Right ventricle myocardium inferior (tissue), 1 donor: Measurements from ENCODE around the gene PDLIM4. TPM values are rescaled to one million over a fixed set of nuclear protein-coding genes. Genes with fewer than 3 reads are reported as not detected.

ENCODE experiments used
- ATAC-seq: fragments of 200-7000 bp; cut with Tn5 transposase; one replicate; pipeline ENCODE4 v1.9.1; 2020; ENCODE audit warnings: mild to moderate bottlenecking, moderate library complexity
- DNase-seq: peaks from one replicate; pipeline ENCODE4 v3.0.0; 2021; ENCODE audit errors: missing footprints
- intact Hi-C: fragments of 100-400 bp; cut with DNase I; formaldehyde crosslinking; loops from one replicate; pipeline ENCODE4 v1.11.0; 2022
- total RNA-seq: library from RNA; stranded (reverse); fragmentation: NEBNext Ultra II Directional; extraction: Animal tissue kit (Norgen Biotek cat#: 25700); gene quantifications from one replicate; pipeline ENCODE4 v1.2.1, GENCODE V29; 2021
- donor health status: DM: no; HTN: yes; CAD: no; lungs with severe emphysema.

Gene PDLIM4
- total RNA-seq, 1 donor from 2014 or later = 5.4 TPM

DNA sequence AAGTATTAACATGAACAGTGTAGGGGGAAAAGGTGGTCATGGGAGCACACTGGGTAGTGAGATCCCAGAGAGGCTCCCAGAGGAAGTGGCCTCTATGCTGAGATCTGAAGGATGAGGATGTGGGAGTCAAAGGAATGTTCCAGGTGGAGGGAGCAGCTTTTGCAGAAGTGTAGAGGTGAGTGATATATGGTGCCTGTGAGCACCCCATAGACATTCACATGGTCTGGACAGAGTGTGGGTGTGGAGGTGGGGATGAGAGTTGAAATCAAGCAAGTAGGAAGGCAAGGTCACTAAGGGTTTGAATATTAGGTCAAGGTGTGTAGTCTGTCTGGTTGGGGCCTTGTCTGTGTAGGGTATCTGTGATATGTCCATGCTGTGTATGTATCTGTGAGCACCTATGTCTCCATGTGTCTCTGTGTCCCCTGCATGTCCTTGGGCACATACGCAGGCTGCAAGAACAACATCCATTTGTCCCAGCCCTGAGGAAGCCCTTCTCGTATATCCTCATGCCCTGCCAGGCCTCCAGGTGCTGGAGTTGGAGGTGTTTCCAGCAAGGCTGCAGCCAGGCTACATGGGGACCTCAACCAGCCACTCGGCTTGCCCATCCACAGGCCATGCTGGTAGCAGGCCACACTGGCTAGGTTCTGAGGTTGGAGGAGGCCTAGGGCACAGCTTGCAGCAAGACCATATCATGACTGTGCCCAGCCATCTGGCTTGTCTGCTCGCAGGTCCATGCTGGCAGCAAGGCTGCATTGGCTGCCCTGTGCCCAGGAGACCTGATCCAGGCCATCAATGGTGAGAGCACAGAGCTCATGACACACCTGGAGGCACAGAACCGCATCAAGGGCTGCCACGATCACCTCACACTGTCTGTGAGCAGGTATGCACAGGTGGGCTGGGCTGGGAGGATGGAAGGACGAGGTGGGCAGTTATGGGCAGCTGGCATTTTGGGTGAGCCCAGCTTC, 4.7 kb downstream of the PDLIM4 start:
- no peak for ATAC-seq
- intact Hi-C loops = no loop called here
- DNase-seq = no peak

DNA sequence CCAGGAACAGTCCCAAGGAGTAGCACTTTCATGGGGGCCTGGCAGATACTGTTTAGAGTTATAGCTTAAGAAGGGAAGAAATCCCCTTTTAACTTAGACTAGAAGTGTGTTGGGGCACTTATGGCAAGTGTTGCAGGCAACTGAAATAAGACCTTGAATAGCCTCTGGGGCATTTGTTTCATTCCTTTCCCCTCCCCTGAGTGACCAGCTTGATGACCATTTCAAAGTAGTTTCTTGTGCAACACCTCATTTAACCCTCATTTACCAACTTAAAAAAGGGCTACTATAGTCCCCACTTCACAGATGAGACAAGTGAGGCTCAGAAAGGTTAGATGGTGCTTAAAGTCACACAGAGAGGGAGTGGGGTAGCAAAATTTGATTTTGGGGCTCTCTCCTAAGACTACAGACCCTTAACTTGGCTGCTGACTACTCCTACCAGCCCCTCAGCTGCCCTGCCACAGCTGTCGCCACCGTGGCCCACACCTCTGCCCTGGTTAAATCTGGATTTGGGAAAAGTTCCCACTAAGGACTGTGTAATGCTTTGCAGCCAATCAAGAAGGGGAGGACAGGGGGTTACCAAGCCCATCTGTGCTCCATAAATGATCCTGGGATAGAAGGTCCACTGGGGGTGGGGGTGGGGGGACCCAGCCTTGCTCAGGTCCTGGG, 5.5 kb downstream of the PDLIM4 start:
- ATAC-seq (no peak), DNase-seq (no peak)
- intact Hi-C loops = no loop called here

DNA sequence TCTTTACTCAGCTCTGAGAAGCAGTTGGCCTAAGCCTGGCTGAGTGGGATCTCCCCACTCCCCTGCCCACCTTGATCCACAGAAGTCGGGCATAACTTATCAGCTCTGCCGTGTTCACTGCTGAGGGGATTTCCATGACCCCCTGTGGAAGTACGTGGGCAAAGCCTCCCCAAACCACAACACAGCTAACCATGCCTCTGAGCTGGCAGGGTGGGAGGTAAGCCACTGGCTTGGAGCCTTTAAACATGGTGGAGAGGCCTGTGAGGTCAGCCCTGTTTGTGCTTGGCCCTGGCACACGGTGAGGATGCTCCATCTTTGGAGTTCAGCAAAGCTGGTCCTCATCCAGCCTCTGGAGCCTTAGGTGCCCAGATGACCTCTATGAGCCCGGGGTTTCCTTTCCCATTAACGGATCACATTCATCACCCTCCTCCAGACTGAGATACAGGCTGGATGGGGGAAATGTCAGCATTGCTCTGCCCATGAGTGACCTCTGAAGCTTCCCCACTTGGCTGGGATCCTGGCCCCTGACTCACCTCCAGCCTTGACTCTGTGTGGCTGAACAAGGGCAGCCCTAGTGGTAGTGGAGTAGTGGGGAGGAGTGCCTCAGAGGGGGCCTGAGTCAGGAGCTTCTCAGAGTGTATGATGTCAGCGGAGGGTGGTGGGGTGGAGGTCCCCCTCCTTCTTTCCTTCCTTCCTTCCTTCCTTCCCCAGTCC, 6.2 kb downstream of the PDLIM4 start:
- intact Hi-C loops = no loop called here
- DNase-seq = no peak
- no peak for ATAC-seq

DNA sequence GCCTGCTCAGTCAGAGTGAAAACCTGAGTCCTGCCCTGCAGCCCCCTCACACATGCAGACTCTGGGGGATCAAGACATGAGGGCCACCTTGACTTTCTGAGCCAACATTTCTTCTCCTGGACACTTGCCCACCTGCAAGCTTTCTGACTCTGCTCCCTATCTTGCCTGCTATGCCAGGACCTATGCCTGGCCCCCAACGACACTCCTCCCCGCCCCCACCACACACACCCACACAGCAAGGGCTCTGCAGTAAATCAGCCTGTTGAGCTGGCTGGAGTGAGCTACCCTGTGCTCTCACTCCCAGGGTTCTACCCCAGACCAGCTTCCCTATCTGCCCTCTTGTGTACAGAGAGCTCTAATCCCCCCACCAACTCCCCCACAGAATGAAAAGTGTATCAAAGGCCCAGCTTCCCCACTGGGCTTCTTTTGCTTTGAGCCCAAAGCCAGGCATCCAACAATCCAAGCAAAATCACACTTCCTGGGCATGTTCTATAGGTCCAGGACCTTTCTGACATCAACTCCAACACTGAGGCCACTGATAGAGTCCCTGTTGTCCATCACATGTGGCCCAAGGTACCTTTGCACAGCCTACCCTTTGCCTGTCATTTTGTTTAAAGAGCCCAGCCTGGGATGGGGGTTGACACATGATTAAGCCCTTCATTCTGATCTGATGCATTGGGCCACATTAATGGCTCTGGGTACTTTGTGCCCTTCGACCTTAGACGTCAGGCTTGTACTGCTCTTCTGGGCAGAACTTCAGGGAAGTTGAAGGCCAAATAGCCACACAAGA, 7.2 kb downstream of the PDLIM4 start:
- no peak for ATAC-seq
- intact Hi-C loops = no loop called here
- no peak for DNase-seq

DNA sequence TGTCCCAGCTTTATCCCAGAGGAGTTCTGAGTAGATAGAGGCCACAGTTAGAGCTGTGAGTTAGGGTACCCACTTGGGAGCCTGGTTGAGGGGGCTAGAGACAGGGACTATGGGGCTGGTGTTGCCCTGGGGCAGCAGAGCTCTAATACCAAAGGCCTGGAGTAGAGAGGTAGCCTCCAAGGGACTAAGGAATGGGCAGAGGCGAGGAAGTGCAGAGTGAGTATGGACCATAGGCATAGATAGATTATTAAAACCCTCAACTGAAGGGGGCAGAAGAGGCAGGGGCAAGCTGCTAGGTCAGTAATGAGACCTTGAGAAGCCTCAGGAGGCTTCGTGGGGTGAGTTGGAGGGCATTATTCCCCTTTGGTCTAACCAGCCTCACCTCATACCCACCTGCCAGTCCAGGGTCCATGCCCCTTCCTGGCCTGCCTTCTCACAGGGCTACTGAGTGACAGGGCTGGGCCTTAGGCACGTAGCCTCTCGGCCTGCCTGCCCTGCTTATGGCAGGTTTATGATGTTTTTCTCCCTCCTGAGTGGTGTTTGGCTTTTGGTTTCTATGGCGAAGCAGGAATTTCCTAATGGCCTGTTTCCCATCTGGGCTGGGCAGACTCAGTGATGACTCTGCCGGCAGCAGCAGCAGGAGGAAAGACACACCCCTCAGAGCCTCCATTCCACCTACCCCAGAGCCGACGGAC, 8.0 kb downstream of the PDLIM4 start:
- no peak for DNase-seq
- intact Hi-C loops = no loop called here
- ATAC-seq = peak; percentile 30

DNA sequence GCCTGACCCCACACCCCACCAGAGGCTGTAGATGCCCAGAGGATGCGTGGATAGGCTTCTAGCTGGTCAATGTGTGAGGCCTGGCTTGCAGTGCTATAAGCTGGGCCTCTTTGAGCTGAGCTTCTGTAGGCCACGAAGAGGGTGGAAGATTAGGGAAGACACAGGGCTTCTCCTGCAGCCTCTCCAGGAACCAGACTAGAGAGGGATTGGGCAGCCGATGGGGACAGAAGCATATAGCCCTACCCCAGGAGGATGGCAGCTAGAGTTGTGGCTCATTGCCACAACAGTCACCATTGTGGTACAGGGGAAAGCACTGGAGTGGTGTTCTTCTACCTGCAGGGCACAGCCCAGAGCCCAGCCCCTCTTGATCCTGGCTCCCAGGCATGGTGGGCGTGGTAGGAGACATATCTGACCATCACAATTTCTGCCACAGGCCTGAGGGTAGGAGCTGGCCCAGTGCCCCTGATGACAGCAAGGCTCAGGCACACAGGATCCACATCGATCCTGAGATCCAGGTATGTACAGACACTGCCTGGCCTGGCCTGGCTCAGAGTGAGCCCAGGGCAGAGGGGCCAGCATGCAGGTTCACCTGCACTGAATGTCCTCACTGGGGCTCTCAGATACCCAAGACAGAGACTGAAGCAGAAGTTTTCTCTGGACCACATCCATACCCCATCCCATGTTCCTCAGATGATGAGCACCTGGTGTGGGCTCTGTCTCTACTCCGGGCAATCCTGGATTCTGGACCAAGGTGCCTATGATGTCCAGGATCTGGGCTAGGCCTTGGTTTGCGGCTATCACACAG, 8.7 kb downstream of the PDLIM4 start:
- no peak for ATAC-seq
- DNase-seq = no peak
- intact Hi-C loops = no loop called here

DNA sequence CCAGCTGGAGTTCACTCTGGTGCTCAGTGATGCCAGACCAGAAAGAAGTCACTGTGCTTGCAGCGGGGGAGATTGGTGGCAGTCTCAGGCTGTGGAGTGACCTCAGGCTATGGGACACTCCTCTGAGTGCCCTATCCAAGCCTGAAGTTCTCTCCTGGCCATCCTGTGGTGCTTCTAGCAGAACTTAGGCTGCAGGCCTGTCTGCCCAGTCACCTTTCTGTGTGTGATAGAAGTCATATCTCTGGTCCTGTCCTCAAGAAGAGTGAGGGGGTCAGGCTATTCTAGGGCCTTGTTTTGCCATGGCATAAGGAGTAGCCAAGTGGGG, 9.3 kb downstream of the PDLIM4 start:
- no peak for ATAC-seq
- intact Hi-C loops = no loop called here
- no peak for DNase-seq

DNA sequence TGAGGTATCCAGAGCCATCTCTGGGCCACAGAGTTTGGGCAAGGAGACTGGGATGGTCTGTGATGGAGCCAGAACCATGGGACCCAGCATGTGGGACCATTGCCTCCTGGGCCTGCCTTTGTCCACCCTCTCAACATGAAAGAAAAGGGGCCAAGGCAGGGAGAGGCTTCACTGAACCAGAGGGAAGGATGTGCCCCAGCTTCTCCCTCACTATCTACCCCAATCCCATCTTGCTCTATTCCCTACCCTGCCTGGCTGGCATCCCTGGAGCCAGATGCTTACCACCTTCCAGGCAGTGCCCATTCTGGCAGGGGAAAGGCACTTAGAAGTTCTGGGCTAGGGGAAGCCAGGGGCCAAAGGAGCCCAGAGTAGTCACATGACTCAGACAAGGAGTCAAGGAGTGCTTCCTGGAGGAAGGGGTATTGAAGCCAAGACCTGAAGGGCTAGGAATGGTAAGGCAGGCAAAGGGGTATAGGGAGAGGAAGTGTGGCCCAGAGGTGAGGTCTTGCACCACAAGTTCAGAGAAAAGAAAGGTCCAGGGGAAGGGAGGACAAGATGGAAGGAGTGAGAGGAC, 9.8 kb downstream of the PDLIM4 start:
- intact Hi-C loops = no loop called here
- no peak for ATAC-seq
- DNase-seq = no peak

DNA sequence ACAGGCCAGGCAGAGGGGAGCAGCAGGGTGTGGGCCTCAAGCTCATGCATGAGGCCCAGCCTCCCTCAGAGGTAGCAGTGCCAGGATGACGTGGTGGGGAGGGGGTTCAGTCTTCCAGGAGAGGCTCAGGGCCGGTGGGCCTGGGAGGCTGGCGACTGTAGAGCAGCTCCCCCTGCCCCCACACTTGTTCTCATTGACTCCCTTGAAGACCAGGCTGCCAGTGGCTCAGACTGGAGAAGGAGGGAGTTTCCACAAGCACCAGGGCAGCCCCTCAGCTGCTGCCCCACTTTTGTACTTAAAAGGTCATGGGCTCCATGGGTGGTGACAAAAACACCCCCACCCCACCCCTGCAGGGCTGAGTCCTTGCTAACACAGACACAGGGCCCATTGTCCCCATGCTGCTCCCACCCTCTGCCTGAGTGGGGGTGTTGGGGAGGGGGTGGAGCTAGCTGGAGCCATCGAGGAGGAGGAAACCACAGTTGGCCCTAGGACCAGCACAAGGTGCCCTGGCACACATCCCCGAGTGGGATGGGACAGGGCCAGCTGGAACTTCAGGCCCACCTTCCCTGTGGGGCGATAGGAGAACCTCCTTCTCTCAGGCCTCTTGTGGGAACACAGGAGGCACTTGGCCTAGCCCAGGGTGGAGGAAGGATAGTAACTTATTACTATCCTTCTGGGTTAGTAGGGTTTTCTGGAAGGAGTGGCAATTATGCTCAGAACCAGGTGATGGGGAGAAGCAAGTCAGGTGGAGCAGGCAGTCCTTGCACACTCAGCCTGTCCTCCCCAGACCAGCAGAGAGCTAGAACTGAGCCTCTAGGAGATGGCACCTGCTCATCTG, 10.7 kb downstream of the PDLIM4 start:
- intact Hi-C loops = no loop called here
- no peak for ATAC-seq
- no peak for DNase-seq

DNA sequence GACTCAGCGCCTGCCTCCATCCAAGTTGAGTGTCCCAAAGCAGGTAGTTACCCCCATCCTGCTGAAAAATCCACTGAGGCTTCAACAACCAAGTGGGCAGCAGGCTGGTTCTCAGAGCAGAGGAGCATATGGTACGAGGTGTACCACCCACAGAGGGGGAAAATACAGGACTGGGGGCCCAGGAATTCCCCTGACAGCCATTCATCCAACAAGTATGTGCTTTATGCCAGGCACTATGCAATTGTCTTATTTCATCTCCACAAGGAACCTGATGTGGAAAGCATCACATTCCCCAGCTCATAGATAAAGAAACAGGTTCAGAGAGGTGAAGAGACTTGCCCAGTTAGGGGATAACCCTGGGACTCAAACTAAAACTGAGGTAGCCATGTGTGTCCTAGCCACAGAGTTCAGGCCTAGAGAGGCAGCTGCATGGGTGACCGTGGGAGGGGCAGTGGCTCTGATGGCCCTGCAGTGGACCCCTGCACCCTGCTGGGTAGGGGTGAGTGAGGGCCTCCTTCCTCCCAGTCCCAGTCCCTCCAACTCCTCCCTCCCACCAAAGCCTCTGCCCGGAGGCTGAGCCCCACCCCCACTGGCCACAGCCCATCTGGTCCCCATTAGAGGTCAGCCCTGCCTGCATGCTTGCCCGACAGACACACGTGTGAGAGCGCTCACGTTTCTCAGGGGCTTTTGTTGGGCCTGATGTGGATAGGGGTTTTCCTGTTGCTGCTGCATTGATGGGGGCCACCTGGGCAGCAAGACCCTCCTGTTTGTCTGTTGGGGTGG, 11.5 kb downstream of the PDLIM4 start:
- no peak for DNase-seq
- intact Hi-C loops = no loop called here
- ATAC-seq = no peak

DNA sequence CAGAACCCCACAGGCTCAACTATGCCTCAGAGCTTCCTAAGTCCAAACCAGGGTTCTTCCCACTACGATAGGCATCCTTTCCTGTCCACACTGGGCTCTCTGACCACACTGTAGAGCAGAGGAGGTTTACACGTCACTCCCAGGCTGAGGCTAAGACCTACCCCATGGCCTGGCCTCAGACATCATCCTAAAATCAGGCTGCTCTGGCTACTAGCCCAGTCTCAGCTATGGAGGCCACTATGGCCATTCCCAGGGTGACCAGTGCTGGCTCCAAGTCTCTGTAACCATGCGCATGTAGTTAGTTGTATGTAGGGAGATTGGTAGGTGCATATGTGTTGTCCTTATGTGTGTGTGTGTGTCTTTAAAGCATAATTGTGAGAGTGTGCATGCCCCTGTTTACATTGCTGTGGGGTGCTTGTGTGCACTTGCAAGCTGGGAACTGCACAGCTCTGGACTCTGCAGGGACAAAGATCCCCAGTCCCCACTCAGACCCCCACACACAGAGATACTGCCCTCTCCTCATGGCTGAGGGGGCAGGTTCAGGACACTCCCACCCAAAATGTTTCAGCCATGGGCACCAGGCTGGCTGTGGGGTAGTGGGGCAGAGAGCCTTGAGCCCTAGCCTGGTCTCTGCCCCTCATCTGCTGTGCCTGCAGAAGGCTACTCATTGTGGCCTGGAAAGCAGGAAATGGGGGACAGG, 12.3 kb downstream of the PDLIM4 start:
- intact Hi-C loops = loop anchor here (5.0 kb wide), 3 partner anchors 32 to 233 kb away; no protein-coding TSS in a partner anchor
- ATAC-seq (no peak), DNase-seq (no peak)

DNA sequence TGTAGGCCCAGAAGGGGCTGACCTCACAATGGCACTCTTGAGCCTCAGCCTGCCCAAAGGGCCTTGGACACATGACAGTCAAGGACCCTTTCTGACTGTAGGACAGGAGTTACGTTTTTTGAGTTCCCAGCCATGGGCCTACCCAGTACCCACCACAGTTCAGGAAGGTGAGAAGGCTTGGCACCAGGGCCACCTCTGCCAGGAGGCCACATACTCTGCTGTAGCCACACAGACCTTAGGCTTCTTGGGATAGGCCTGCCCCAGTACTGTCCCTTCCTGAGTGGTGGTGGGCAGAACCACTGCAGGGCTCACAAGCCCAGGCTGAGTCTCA, 12.8 kb downstream of the PDLIM4 start:
- ATAC-seq (no peak), DNase-seq (no peak)
- intact Hi-C loops = loop anchor here (5.0 kb wide), 3 partner anchors 33 to 232 kb away; no protein-coding TSS in a partner anchor

DNA sequence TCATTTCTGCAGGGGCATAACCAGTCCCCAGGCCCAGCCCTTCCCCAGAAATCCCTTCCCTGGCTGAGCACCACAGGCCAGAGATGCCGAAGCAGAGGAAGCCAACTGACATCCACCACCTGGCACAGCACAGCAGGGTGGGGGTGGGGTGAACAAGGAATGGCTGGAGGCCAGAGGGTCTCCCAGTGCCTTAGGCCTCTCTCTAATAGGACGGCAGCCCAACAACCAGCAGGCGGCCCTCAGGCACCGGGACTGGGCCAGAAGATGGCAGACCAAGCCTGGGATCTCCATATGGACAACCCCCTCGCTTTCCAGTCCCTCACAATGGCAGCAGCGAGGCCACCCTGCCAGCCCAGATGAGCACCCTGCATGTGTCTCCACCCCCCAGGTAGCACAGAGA, 13.2 kb downstream of the PDLIM4 start:
- ATAC-seq (no peak), DNase-seq (no peak)
- intact Hi-C loops = loop anchor here (5.0 kb wide), 3 partner anchors 33 to 232 kb away; no protein-coding TSS in a partner anchor

DNA sequence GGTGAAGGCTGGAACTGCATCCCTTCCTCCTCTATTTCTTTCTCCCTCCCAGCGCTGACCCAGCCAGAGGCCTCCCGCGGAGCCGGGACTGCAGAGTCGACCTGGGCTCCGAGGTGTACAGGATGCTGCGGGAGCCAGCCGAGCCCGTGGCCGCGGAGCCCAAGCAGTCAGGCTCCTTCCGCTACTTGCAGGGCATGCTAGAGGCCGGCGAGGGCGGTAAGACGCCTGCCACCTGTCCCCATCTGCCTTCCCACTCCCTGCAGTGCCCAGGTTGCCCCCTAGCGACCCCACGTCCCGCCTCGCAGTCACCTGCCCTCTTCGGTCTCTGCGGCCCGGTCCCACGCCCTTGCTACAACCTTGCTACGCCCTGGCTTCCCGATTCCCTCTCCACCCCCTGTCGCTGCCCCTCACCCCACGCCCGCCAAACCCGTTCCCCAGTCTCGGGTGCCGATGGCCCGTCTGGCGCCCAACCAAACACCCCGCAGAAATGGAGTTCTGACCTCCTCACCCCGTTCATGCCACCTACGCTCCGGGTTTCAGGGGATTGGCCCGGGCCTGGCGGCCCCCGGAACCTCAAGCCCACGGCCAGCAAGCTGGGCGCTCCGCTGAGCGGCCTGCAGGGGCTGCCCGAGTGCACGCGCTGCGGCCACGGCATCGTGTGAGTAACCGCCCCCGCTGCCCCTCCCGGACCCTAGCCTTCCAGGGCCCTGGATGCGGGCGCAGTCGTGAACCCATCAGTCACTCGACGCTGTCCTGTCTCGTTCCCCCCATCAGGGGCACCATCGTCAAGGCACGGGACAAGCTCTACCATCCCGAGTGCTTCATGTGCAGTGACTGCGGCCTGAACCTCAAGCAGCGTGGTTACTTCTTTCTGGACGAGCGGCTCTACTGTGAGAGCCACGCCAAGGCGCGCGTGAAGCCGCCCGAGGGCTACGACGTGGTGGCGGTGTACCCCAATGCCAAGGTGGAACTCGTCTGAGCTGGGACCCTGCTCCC, 14.1 kb downstream of the PDLIM4 start:
- ATAC-seq (peak; percentile 20), DNase-seq (no peak)
- intact Hi-C loops = loop anchor here (5.0 kb wide), 3 partner anchors 34 to 231 kb away; no protein-coding TSS in a partner anchor
